Smooth muscle cell of trachea (primary cell): ENCODE data around the gene CDKN2AIP. TPM values are rescaled to one million over a fixed set of nuclear protein-coding genes. Genes with fewer than 3 reads are reported as not detected.

ENCODE experiments used
- total RNA-seq: library from RNA; depleted of rRNA; stranded (reverse); fragments of >200 nt; gene quantifications from 2 replicates; pipeline ENCODE4 v1.2.1, GENCODE V29; 2014

The CDKN2AIP gene
- 14.1 and 14.9 TPM in 2 replicates for total RNA-seq

GRCh38 chr4:183444214-183445096 lies at the start of gene CDKN2AIP:
Gene CDKN2AIP (plus strand): TSS chr4:183444636. CDS start chr4:183444798, 162 bp downstream.

Other genes with a start within 250 kb of the CDKN2AIP start
- gene CLDN22, start 124.4 kb upstream of the CDKN2AIP start, total RNA-seq = not detected in 2 replicates
- gene CLDN24, start 122.2 kb upstream of the CDKN2AIP start, total RNA-seq = not detected in 2 replicates
- gene ING2, start 60.4 kb downstream of the CDKN2AIP start, total RNA-seq = 8.9 and 11.9 TPM in 2 replicates
- 15.7 and 20.9 TPM in 2 replicates for gene RWDD4, start 214.5 kb downstream of the CDKN2AIP start, total RNA-seq
- gene TRAPPC11, start 214.7 kb downstream of the CDKN2AIP start, total RNA-seq = 68.8 and 75.1 TPM in 2 replicates